HCT116 (cell line): ENCODE measurements around the gene MARCHF2.

Experiments
- CTCF ChIP-seq, 3 experiments: fragments of 200-600 bp in 1 of 3; sonication (generic) in 1 of 3; IDR thresholded peaks in 2 of 3; conservative IDR thresholded peaks in 1 of 3; 2 replicates each; pipeline ENCODE4 v1.5.1; 2012 to 2017; ENCODE audit warnings: low read depth in 2 of 3, low read length in 2 of 3, antibody characterized with exemption in 1 of 3, borderline replicate concordance in 1 of 3, control low read depth in 1 of 3, mild to moderate bottlenecking in 1 of 3, mixed read lengths in 1 of 3, mixed run types in 1 of 3, moderate library complexity in 1 of 3; ENCODE audit not compliant: insufficient read depth in 1 of 3
- POLR2A ChIP-seq: IDR thresholded peaks from 2 replicates; pipeline ENCODE4 v1.7.0; 2011; ENCODE audit warnings: borderline replicate concordance; ENCODE audit not compliant: insufficient read depth, insufficient read length; ENCODE audit errors: extremely low read depth

- TF ChIP-seq CTCF (IDR thresholded peaks at IDR 0.05 in 2 of 3, conservative IDR thresholded peaks at IDR 0.05 in 1 of 3; ENCODE audit: borderline replicate concordance in 1 of 3, insufficient read depth in 1 of 3, low read depth in 2 of 3, low read length in 2 of 3) (no peak), POLR2A (no peak)
These were observed 63.4 kb downstream of the MARCHF2 start for GRCh38 chr19:8476524-8476923.
